Mucosa of gallbladder (tissue), 1 donor: ENCODE results near the gene CCM2L. TPM values are rescaled to one million over a fixed set of nuclear protein-coding genes. Genes with fewer than 3 reads are reported as not detected.

Experiments used
- DNase-seq: peaks from one replicate; pipeline ENCODE4 v3.0.0-alpha.2; 2020; ENCODE audit warnings: low spot score
- total RNA-seq: library from RNA; stranded (reverse); gene quantifications from one replicate; pipeline ENCODE4 v1.2.1, GENCODE V29; 2021
- donor health status: DM: no; HTN: no; CAD: no.

Gene CCM2L
- total RNA-seq, 1 donor from 2014 or later: 5.6 TPM

- DNase-seq: no peak
Measured at GRCh38 chr20:32056708-32057483, 46.7 kb downstream of the CCM2L start.

- no peak for DNase-seq
Measured at GRCh38 chr20:32057656-32058184, 47.5 kb downstream of the CCM2L start.

GRCh38 chr20:32059189-32059588, 49.0 kb downstream of the CCM2L start:
- DNase-seq: no peak

GRCh38 chr20:32062776-32063170, 52.5 kb downstream of the CCM2L start:
- DNase-seq: peak; percentile 55

GRCh38 chr20:32063695-32064094, 53.5 kb downstream of the CCM2L start:
- no peak for DNase-seq

DNA sequence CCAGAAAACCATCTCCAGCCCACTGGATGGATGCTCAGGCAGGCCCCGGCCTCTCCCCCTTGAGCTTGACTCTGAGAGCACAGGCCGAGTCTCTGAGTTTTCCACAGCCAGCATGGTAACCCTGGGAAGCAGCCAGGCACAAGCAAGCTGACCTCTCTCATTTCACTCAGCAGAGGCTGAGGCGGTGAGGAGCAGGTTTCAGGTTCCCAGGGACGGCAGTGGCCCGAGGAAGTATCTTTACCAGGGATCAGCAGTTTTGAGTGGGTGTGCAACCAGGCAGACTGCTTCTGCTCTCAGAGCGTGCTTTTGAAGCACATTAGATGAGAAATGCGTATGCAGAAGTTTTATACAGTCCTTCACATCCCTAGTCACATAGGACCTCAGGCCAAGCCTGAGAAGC, 54.4 kb downstream of the CCM2L start:
- no peak for DNase-seq

DNA sequence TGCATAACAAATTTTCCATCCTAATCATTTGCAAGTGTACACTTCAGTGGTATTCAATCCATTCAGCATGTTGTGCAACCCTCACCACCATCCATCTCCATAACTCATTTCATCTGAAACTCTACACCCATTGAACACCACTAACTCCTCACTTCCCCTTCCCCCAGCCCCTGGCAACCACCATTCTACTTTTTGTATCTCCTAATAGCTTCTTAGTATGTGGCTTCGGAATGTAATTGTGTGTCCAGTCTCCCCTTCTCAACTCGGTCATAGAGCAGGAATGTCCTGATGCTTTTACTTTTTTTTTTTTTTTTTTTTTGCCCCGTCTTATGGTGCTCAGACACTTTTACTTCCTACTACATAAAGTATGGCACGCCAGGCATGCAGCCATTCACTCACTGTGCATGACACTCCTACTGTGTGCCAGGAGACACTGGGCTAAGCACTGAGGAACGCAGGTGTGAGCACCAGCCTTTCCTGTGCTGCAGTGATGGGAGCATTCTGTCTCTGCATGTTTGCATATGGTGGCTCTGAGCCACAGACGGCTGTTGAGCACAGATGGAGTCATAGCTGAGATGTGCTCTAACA, 57.1 kb downstream of the CCM2L start:
- DNase-seq: no peak

GRCh38 chr20:32068174-32068573, 57.9 kb downstream of the CCM2L start:
- no peak for DNase-seq

DNA sequence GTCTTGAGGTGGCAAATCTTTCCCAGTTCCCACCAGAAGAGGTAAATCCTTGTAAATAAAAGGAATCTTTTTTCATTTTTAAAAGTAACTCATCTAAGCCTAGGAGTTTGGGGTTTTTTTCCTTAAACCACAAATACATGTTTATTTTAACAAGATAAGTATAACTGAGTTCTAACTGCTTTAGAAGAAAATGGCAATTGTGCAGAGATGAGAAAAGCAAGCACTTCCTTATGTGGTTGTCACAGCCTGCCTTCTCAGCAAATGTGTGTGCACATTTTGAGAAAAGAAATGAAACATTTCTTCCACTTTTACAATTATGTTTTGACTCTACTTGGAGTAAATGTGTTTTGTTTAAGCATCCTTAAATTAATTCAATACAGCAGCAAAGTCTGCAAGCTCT, 59.5 kb downstream of the CCM2L start:
- DNase-seq: no peak

DNA sequence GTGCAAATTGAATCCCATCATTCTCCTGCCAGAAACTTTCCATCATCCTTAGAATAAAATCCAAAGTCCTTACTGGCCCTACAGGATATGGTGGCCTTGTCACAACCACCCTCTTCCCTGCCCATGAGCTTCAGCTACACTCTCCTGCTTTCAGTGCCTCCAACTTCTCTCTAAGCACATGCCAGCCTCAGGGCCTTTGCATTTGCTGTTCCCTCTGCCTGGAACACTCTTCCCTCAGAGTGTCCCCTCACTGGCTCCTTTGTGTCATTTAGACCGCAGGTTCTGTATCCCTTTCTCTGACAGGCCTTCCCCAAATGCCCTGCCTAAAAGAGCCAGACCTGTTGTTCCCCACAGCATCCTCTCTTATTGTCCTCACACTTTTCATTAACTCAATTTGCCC, 60.0 kb downstream of the CCM2L start:
- DNase-seq: no peak

DNA sequence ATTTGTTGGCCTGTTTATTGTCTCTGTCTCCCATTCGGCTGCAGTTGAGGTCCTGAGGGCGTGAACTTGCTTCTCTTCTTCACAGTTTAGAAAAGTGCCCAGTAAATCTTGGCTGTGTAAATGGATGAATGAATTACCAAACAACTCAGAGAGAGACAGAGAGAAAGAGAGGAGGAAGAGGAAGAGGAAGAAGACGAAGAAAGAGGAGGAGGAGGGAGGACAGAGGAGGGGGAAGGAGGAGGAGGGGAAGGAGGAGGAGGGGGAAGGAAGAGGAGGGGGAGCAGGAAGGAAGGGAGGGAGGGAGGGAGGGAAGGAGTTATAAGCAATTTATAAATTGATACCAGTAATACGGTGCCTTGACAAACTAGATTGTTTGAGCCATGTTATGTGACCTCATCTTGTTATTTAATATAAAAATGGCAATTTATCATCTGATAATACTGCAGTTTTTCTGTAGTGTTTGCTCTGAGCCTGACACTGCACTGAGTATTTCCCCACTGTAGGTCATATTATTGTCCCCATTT, 60.5 kb downstream of the CCM2L start:
- DNase-seq: no peak

DNA sequence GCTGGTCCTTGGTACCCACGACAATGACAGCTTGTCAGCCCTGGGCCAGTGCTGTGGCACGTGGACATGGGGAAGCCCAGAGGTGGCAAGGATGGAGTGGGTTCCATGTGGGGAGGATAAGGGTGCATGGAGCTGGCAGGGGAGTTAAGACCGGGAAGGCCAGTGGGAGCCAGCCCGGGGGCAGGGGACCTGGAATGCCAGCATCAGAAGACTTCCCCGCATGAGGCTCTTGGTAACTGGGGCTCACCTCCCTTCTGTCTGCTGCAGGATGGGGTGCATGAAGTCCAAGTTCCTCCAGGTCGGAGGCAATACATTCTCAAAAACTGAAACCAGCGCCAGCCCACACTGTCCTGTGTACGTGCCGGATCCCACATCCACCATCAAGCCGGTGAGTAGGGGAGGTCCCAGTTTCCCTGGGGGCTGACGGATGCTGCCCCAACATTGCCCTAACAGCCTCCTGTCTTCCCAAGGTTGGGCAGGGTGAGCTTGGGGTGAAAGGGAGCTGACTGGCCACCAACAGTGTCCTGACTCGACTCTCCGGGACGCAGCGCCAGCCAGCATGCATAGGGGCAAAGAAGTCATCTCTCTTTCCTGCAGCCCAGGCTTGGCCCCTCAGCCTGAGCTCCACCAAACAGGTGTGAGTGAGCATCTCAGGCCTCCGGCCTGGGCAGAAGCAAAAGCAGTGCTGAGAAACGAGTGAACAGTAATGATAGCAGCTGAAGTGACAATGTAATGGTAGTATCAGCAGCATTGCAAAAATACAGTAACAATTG, 61.3 kb downstream of the CCM2L start:
- DNase-seq: no peak

DNA sequence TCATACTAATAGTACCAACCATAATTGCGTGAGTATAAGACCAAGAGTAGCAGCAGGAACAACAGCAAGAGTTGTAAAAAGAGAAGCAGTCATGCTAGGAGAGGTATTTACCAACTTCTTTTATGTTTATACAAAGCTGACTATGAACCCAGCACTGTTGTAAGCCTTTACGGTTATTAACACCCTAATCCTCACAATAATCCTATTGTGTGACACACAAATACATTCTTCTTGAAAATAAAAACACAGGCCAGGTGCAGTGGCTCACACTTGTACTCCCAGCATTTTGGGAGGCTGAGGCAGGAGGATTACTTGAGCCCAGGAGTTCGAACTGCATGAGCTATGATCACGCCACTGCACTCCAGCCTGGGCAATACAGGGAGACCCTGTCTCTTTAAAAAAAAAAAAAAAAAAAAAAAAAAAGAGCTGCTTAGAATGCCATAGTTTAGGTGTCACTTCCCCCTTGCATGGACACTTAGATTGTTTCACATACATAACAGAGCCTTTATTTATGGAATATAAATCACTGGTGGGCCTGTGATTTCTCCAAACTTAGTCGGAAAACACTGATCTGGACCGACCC, 62.0 kb downstream of the CCM2L start:
- DNase-seq: no peak

GRCh38 chr20:32075534-32075933, 65.3 kb downstream of the CCM2L start:
- no peak for DNase-seq

GRCh38 chr20:32077190-32077589, 67.0 kb downstream of the CCM2L start:
- DNase-seq: no peak

- DNase-seq: no peak
Measured at GRCh38 chr20:32078322-32078721, 68.1 kb downstream of the CCM2L start.

- DNase-seq: no peak
Measured at GRCh38 chr20:32078791-32079190, 68.6 kb downstream of the CCM2L start.

DNA sequence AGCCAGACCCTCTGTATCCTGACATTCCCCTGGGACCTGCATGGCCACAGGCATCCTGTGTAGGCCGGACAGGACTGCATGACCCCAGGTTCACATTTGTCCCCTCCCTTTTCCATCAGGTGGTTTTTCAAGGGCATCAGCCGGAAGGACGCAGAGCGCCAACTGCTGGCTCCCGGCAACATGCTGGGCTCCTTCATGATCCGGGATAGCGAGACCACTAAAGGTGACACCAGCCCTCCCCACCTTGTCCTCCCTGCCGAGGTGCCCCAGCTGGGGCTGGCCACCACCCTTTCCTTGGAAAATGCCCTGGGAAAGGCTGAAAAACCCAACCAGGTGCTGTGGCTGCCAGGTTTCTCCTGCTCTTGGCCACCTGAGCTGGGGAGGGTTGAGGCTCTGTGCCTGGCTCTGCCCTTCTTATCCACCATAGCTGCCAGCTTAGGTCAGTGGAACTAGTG, 69.4 kb downstream of the CCM2L start:
- DNase-seq: no peak

DNA sequence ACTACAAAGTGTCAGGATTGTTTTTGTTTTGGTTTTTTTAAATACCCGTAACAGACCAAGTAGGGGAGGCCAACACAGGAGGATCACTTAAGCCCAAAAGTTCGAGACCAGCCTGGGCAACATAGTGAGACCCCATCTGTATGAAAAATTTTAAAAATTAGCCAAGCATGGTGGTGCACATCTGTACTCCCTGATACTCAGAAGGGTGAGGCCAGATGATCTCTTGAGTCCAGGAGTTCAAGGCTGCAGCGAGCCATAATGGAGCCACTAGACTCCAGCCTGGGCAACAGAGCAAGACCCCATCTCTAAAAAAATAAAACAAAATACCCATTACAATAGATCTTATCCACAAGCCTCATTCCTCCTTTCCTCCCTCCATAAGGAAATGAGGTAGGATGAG, 70.5 kb downstream of the CCM2L start:
- DNase-seq: no peak
